Smooth muscle cell (in vitro differentiated cells): ENCODE measurements around the gene PHKA2. TPM values are rescaled to one million over a fixed set of nuclear protein-coding genes. Genes with fewer than 3 reads are reported as not detected.

ENCODE experiments used
- DNase-seq: peaks from one replicate; lab custom pipeline; 2025; ENCODE audit not compliant: unreplicated experiment; lab: John Stamatoyannopoulos, UW
- H2AFZ ChIP-seq: fragments of 200-600 bp; sonication (generic); 2 replicates; pipeline ENCODE4 v1.6.0; 2016; ENCODE audit warnings: antibody characterized with exemption, low read depth, mild to moderate bottlenecking
- H3F3A ChIP-seq: fragments of 200-600 bp; sonication (generic); 2 replicates; pipeline ENCODE4 v1.6.0; 2017; ENCODE audit warnings: antibody characterized with exemption, low read depth
- H3K27ac ChIP-seq: fragments of 200-600 bp; sonication (generic); 2 replicates; pipeline ENCODE4 v1.5.1; 2016; ENCODE audit warnings: low read depth, mild to moderate bottlenecking
- H3K27me3 ChIP-seq: fragments of 200-600 bp; sonication (generic); 2 replicates; pipeline ENCODE4 v1.6.1; 2016; ENCODE audit warnings: low read depth, mild to moderate bottlenecking
- H3K36me3 ChIP-seq: fragments of 200-600 bp; sonication (generic); 2 replicates; pipeline ENCODE4 v1.5.1; 2016; ENCODE audit warnings: low read depth
- H3K4me1 ChIP-seq: fragments of 200-600 bp; sonication (generic); 2 replicates; pipeline ENCODE4 v1.5.1; 2016; ENCODE audit warnings: low read depth
- H3K4me2 ChIP-seq: fragments of 200-600 bp; sonication (generic); 2 replicates; pipeline ENCODE4 v1.6.0; 2016; ENCODE audit warnings: mild to moderate bottlenecking
- H3K4me3 ChIP-seq: fragments of 200-600 bp; sonication (generic); 2 replicates; pipeline ENCODE4 v1.5.1; 2016; ENCODE audit warnings: mild to moderate bottlenecking
- H3K79me2 ChIP-seq: fragments of 200-600 bp; sonication (generic); 2 replicates; pipeline ENCODE4 v1.6.0; 2016; ENCODE audit warnings: low read depth, mild to moderate bottlenecking
- H3K9ac ChIP-seq: fragments of 200-600 bp; sonication (generic); 2 replicates; pipeline ENCODE4 v1.6.0; 2016; ENCODE audit warnings: low read depth
- H3K9me3 ChIP-seq: fragments of 200-600 bp; sonication (generic); replicated peaks from 2 replicates; pipeline ENCODE4 v1.5.1; 2016; ENCODE audit warnings: low read depth
- H4K20me1 ChIP-seq: fragments of 200-600 bp; sonication (generic); 2 replicates; pipeline ENCODE4 v1.6.0; 2016; ENCODE audit warnings: low read depth
- CTCF ChIP-seq: fragments of 200-600 bp; sonication (generic); IDR thresholded peaks from 2 replicates; pipeline ENCODE4 v1.5.1; 2017; ENCODE audit warnings: borderline replicate concordance, mild to moderate bottlenecking, antibody characterized with exemption; ENCODE audit not compliant: insufficient read depth, poor library complexity, severe bottlenecking
- WGBS: methylation state at CpG from one replicate; pipeline ENCODE4 v1.1.7; 2016; ENCODE audit warnings: low lambda C conversion rate; 5-methylcytosine and 5-hydroxymethylcytosine counted together
- polyA plus RNA-seq: library from polyadenylated mRNA; unstranded; fragments of >200 nt; fragmentation: Nextera tagmentation; extraction: Ambion mirVana; gene quantifications from 2 replicates; pipeline ENCODE4 v1.2.1, GENCODE V29; 2016
- total RNA-seq: library from RNA; depleted of rRNA; stranded (reverse); fragments of >200 nt; gene quantifications from 2 replicates; pipeline ENCODE4 v1.2.3, GENCODE V29; 2014

Gene PHKA2
- total and polyA plus RNA-seq, 2 experiments from 2014 or later, result 7.3 to 22.7 TPM

- H3K27ac ChIP-seq, result no peak overlapping the region
- no peaks in the 10 kb centered on the region for H3F3A ChIP-seq
- H3K36me3 ChIP-seq, result no peaks in the 10 kb centered on the region
- no peak for DNase-seq
- no peak overlapping the region for H2AFZ ChIP-seq
- no peaks in the 10 kb centered on the region for H3K27me3 ChIP-seq
- no peaks in the 10 kb centered on the region for H4K20me1 ChIP-seq
- H3K4me1 ChIP-seq, result no peaks in the 10 kb centered on the region
- no peak overlapping the region for H3K4me2 ChIP-seq
- WGBS, result 63% methylated on average over 13 of the region's 13 CpGs
- H3K4me3 ChIP-seq, result no peak overlapping the region
- H3K9ac ChIP-seq, result no peak overlapping the region
- H3K79me2 ChIP-seq, result no peaks in the 10 kb centered on the region
- peak; percentile 35 for TF ChIP-seq CTCF
- H3K9me3 ChIP-seq, result no peaks in the 10 kb centered on the region
Observed at GRCh38 chrX:18899796-18900380, 84.0 kb downstream of the PHKA2 start.

- DNase-seq, result no peak
- H2AFZ ChIP-seq, result no peak overlapping the region
- H3K9me3 ChIP-seq, result no peaks in the 10 kb centered on the region
- no peak for TF ChIP-seq CTCF
- no peak overlapping the region for H3K9ac ChIP-seq
- no peaks in the 10 kb centered on the region for H3K4me1 ChIP-seq
- no peaks in the 10 kb centered on the region for H4K20me1 ChIP-seq
- no peak overlapping the region for H3K4me2 ChIP-seq
- no peaks in the 10 kb centered on the region for H3F3A ChIP-seq
- WGBS, result 74% methylated on average over 6 of the region's 6 CpGs
- no peak overlapping the region for H3K27ac ChIP-seq
- no peaks in the 10 kb centered on the region for H3K36me3 ChIP-seq
- H3K79me2 ChIP-seq, result no peaks in the 10 kb centered on the region
- no peaks in the 10 kb centered on the region for H3K27me3 ChIP-seq
- no peak overlapping the region for H3K4me3 ChIP-seq
Observed at GRCh38 chrX:18898492-18898891, 85.4 kb downstream of the PHKA2 start.

GRCh38 chrX:18898091-18898490 is 85.8 kb downstream of the PHKA2 start:
- Histone ChIP-seq H3K36me3 (no peaks in the 10 kb centered on the region), H3K4me3 (no peak overlapping the region), H3F3A (no peaks in the 10 kb centered on the region), H3K27me3 (no peaks in the 10 kb centered on the region), H3K79me2 (no peaks in the 10 kb centered on the region), H3K4me1 (no peaks in the 10 kb centered on the region), H2AFZ (no peak overlapping the region), H3K9me3 (no peaks in the 10 kb centered on the region), H4K20me1 (no peaks in the 10 kb centered on the region), H3K4me2 (no peak overlapping the region), H3K27ac (no peak overlapping the region), H3K9ac (no peak overlapping the region)
- 89% methylated on average over 11 of the region's 11 CpGs for WGBS
- no peak for TF ChIP-seq CTCF
- no peak for DNase-seq

DNA sequence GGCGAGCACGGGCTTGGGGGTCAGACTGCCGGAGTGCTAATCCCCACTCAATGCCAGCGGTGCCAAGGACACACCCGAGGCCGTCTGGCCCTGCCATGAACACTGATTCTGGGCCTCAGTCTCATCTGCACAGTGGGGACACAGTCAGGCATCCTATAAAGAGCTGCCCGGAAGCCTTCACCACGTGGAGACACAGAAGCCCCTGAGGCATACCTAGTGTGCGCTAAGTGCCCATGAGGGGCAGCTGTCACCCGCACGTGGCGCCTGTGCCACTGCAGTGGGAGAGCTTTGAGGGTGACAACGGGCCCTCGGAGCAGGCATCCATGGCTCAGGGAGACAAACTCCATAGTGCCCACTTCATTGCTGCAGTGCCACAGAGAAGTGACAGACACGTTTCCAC is 86.3 kb downstream of the PHKA2 start:
- Histone ChIP-seq H2AFZ (no peak overlapping the region), H3K4me1 (no peaks in the 10 kb centered on the region), H3K9ac (no peak overlapping the region), H3K36me3 (no peaks in the 10 kb centered on the region), H3K9me3 (no peaks in the 10 kb centered on the region), H3K27me3 (no peaks in the 10 kb centered on the region), H4K20me1 (no peaks in the 10 kb centered on the region), H3K4me3 (no peak overlapping the region), H3K4me2 (no peak overlapping the region), H3K27ac (no peak overlapping the region), H3K79me2 (no peaks in the 10 kb centered on the region), H3F3A (no peaks in the 10 kb centered on the region)
- 95% methylated on average over 15 of the region's 15 CpGs for WGBS
- TF ChIP-seq CTCF, result no peak
- DNase-seq, result no peak
